ENCODE measurements around the gene ARMC9. TPM values are rescaled to one million over a fixed set of nuclear protein-coding genes. Genes with fewer than 3 reads are reported as not detected.
A peak's percentile ranks its signal among the peaks of the same experiment; 100 is the strongest.

The ARMC9 gene
- total RNA-seq, 1 donor from 2014 or later, result 27.5 TPM

DNA sequence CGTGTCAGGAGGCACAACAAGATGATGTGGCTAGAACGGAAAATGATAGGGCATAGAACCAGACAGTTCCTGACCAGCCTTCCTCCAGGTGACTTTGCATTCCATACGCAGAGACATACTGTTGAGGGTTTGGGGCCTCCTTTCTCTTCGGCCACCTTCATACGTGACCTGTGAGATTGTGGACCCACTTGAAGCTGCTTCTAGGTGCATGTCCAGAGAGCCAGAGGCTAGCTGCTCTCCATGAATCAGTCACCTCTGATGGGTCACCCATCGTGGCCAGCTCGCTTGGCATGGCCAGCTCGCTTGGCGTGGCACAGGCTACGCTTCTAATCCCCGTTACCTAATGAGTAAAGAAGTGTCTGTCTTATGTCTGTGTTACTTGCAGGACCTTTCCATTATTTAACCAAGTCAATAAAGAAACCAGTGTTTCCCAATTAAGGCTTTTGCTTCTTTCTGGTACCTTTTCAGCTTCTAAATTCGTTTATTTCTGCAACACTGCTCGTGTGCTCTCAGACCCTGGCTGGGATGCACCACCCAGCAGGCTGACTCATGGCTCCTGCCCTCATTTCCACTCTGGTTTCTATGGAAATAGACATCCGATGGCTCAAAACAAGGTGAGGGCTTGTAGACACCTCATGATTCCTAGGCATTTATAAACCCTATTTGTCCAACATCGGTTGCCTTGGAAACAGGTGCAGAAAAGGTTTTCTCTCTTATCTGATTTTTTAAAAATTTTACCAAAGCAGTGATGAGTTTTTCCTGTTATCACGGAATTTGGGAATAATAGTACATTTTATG, 110.4 kb downstream of the ARMC9 start:
- no peaks in the 10 kb centered on the region for H3K36me3 ChIP-seq (ENCODE audit: control insufficient read depth, insufficient read depth, low read length)
- H3K27me3 ChIP-seq (ENCODE audit: control insufficient read depth, insufficient read depth, low read length), result no peaks in the 10 kb centered on the region
- TF ChIP-seq, protein P1, sequence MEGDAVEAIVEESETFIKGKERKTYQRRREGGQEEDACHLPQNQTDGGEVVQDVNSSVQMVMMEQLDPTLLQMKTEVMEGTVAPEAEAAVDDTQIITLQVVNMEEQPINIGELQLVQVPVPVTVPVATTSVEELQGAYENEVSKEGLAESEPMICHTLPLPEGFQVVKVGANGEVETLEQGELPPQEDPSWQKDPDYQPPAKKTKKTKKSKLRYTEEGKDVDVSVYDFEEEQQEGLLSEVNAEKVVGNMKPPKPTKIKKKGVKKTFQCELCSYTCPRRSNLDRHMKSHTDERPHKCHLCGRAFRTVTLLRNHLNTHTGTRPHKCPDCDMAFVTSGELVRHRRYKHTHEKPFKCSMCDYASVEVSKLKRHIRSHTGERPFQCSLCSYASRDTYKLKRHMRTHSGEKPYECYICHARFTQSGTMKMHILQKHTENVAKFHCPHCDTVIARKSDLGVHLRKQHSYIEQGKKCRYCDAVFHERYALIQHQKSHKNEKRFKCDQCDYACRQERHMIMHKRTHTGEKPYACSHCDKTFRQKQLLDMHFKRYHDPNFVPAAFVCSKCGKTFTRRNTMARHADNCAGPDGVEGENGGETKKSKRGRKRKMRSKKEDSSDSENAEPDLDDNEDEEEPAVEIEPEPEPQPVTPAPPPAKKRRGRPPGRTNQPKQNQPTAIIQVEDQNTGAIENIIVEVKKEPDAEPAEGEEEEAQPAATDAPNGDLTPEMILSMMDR (IDR thresholded peaks at IDR 0.05; ENCODE audit: insufficient read depth, low read length, poor library complexity, severe bottlenecking), result no peak
- no peak overlapping the region for H3K4me3 ChIP-seq (ENCODE audit: low read depth, low read length)
- peak; percentile 85 for DNase-seq (ENCODE audit: low read depth)

DNA sequence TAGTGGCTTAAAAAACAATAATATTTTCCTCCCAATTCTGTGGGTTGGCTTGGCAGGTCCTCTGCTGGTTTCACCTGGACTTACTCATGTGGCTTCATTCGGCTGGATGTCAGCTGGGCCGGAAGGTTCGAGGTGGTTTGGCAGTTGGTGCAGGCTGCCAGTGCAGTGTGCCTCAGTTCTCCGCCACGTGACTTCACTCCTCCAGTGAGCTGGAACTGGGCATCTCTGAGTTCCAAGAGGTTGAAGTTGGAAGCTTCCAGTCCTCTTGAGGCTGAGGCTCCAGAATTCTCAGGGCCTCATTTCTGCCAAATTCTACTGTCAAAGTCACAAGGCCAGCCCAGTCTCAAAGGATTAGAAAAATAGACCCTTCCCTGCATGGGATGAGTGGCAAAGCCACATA, 113.6 kb downstream of the ARMC9 start:
- H3K36me3 ChIP-seq (ENCODE audit: control insufficient read depth, insufficient read depth, low read length), result no peaks in the 10 kb centered on the region
- TF ChIP-seq, protein P1 (IDR thresholded peaks at IDR 0.05; ENCODE audit: insufficient read depth, low read length, poor library complexity, severe bottlenecking), result no peak
- no peak overlapping the region for H3K4me3 ChIP-seq (ENCODE audit: low read depth, low read length)
- no peaks in the 10 kb centered on the region for H3K27me3 ChIP-seq (ENCODE audit: control insufficient read depth, insufficient read depth, low read length)
- DNase-seq (ENCODE audit: low read depth), result no peak

DNA sequence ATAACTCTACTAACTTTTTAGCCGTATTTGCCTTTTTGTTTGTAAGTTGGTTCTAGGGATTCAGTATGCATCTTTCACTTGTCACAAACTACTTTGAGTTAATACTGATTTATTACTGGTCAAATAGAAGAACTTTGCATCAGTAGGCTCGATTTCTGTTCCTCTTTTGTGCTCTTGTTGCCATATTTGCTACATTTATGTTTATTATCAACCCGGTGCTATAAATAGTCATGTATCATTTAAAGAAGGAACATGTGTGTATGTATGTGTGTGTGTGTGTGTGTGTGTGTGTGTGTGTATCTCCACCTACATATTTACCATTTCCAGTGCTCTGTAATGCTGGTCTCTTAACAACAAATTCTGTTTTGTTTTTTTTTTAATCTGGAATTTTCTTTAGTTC, 117.5 kb downstream of the ARMC9 start:
- no peak overlapping the region for H3K4me3 ChIP-seq (ENCODE audit: low read depth, low read length)
- no peaks in the 10 kb centered on the region for H3K27me3 ChIP-seq (ENCODE audit: control insufficient read depth, insufficient read depth, low read length)
- H3K36me3 ChIP-seq (ENCODE audit: control insufficient read depth, insufficient read depth, low read length), result no peaks in the 10 kb centered on the region
- no peak for DNase-seq (ENCODE audit: low read depth)
- TF ChIP-seq, protein P1 (IDR thresholded peaks at IDR 0.05; ENCODE audit: insufficient read depth, low read length, poor library complexity, severe bottlenecking), result no peak

DNA sequence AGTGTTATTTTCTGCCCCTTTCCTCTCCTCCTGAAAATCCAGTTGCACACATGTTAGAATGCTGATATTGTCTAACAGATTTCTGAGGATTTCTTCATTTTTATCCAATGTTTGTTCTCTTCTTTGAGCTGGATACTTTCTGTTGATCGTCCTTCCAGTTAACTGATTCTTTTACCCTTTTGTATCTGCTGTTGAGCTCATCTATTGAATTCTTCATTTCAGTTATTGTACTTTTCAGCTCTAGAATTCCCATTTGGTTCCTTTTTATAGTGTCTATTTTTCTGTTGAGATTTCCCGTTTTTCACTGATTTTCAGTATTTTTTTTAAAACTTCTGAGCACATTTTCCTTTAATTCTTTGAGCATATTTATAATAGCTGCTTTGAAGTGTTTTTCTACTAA, 119.1 kb downstream of the ARMC9 start:
- Histone ChIP-seq H3K4me3 (ENCODE audit: low read depth, low read length) (no peak overlapping the region), H3K36me3 (ENCODE audit: control insufficient read depth, insufficient read depth, low read length) (no peaks in the 10 kb centered on the region), H3K27me3 (ENCODE audit: control insufficient read depth, insufficient read depth, low read length) (no peaks in the 10 kb centered on the region)
- no peak for DNase-seq (ENCODE audit: low read depth)
- TF ChIP-seq, protein P1 (IDR thresholded peaks at IDR 0.05; ENCODE audit: insufficient read depth, low read length, poor library complexity, severe bottlenecking), result no peak

DNA sequence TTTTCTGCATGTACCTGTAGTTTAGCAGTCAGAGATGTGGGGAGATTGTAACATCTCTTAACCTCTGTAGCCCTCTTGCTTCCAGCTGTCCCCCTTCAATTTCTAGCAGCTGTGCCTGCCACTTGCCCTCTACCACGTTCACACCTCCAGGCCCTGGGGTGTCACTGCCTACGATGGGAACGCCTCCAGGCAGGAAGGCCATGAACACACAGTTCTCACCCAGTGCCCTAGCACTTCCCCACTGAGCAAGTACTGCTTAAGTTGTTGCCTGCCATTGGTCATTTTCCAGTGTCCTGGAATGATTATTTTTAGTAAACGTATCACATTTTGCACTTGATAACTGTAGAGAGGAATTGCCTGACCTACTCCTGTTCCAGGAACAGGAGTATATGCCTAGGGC, 120.0 kb downstream of the ARMC9 start:
- Histone ChIP-seq H3K27me3 (ENCODE audit: control insufficient read depth, insufficient read depth, low read length) (no peaks in the 10 kb centered on the region), H3K36me3 (ENCODE audit: control insufficient read depth, insufficient read depth, low read length) (no peaks in the 10 kb centered on the region), H3K4me3 (ENCODE audit: low read depth, low read length) (no peak overlapping the region)
- no peak for DNase-seq (ENCODE audit: low read depth)
- TF ChIP-seq, protein P1 (IDR thresholded peaks at IDR 0.05; ENCODE audit: insufficient read depth, low read length, poor library complexity, severe bottlenecking), result no peak

DNA sequence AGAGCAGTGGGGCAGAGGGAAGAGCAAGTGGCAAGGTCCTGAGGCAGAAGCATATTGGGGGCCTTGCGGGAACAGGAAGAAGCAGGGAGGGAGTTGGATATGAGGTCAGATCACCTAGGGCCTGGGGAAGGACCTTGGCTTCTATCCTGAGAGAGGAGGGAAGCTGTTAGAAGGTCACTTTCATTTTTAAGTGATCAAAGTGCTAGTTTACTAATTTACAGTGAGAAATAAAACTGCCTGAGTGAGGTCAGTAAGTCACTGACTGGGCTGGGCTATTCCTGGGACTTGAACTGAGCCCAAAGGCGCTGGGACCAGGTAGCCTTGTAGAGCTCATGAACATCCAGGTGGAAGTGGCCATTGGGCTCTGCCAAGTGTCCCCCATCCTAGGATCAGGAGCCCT, 120.5 kb downstream of the ARMC9 start:
- DNase-seq (ENCODE audit: low read depth), result no peak
- H3K27me3 ChIP-seq (ENCODE audit: control insufficient read depth, insufficient read depth, low read length), result no peaks in the 10 kb centered on the region
- TF ChIP-seq, protein P1 (IDR thresholded peaks at IDR 0.05; ENCODE audit: insufficient read depth, low read length, poor library complexity, severe bottlenecking), result no peak
- no peak overlapping the region for H3K4me3 ChIP-seq (ENCODE audit: low read depth, low read length)
- H3K36me3 ChIP-seq (ENCODE audit: control insufficient read depth, insufficient read depth, low read length), result no peaks in the 10 kb centered on the region
